ENCODE measurements around the gene CRLF1. TPM values are rescaled to one million over a fixed set of nuclear protein-coding genes. Genes with fewer than 3 reads are reported as not detected.

The CRLF1 gene
- total RNA-seq, 1 donor from 2014 or later = 0.26 TPM

DNA sequence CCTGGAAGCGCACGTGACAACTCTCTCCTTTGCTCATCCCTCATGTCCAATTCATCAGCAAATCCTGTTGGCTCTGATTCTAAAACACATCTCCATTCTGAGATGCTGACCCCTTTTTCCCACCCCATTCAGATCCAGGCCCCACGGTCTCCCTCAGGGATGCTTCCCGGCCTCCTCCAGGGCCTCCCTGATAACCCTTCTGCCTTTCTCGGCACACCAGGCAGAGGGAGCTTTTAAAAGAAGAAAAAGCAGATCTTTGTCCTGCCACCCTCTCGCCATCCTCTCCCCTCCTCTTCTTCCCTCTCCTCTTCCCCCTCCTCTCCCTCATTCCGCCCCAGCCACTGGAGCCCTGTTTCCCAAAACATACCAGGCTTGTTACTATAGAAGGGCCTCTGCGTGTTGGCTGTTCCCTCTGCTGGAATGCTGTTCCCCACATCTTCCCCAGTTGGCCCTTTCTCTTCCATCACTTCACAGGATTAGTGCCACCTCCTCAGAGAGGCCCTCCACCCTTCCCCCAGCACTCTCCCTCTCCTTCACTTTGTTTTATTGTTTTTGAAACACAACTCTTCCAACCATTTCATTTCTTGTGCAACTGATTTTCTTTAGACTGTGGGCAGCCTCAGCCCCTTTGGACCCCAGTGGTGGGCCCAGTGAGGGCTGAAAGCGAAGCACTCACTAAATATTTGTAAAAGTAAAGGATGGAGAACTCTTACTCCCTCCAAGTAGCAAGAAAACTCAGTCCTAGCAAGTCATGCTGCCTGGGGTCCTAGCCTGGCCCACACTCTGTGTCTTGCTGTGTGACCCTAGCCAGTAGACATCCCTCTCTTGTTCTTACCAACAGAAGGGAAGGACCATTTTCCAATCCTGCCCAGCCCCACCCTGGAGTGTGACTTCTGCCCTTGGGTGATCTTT lies 2.5 kb upstream of the CRLF1 start:
- TF ChIP-seq, protein P1, sequence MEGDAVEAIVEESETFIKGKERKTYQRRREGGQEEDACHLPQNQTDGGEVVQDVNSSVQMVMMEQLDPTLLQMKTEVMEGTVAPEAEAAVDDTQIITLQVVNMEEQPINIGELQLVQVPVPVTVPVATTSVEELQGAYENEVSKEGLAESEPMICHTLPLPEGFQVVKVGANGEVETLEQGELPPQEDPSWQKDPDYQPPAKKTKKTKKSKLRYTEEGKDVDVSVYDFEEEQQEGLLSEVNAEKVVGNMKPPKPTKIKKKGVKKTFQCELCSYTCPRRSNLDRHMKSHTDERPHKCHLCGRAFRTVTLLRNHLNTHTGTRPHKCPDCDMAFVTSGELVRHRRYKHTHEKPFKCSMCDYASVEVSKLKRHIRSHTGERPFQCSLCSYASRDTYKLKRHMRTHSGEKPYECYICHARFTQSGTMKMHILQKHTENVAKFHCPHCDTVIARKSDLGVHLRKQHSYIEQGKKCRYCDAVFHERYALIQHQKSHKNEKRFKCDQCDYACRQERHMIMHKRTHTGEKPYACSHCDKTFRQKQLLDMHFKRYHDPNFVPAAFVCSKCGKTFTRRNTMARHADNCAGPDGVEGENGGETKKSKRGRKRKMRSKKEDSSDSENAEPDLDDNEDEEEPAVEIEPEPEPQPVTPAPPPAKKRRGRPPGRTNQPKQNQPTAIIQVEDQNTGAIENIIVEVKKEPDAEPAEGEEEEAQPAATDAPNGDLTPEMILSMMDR (IDR thresholded peaks at IDR 0.05; ENCODE audit: insufficient read depth, low read length, severe bottlenecking) = no peak
- FAIRE-seq = no peak
- Histone ChIP-seq H3K36me3 (ENCODE audit: control insufficient read depth, insufficient read depth, low read length) (no peaks in the 10 kb centered on the region), H3K4me3 (ENCODE audit: low read depth, low read length) (no peak overlapping the region), H3K27me3 (ENCODE audit: control insufficient read depth, insufficient read depth, low read length) (peaks cover 45% of the 10 kb centered on the region)
- DNase-seq (ENCODE audit: low read depth) = no peak

DNA sequence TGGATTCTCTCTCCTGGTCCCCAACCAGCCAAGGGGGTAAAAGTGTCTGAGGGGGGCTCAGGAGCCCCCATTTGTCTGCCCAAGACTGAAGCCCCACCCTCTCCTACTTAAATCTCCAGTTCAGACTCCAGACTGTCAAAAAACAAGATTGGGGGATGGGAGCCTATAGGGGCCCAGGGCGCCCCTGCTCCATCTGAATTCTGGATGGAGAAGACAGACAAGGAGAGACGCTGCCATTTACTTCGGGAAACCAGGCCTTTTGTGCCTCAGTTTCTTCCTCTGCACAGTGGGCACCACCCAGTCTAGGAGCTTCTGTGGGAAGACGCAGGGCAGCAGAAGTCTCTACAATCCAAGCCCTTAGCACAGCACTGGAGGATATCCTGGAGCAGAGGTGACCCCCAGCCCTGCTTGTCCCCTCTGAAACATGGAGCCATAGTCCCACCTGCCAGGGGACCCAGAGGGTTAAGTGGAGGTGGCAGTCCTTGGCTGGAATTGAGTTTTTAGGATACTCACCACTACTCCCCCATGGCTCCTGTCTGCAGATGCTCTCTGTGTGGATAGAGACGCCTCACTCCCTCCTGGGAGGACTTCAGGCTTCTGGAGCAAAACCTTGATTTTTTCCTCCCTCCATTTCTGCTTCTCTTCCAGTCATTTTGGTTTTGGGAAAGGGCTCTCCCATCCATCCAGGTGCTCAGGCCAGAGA lies 1.7 kb upstream of the CRLF1 start:
- Histone ChIP-seq H3K4me3 (ENCODE audit: low read depth, low read length) (no peak overlapping the region), H3K27me3 (ENCODE audit: control insufficient read depth, insufficient read depth, low read length) (peaks cover 42% of the 10 kb centered on the region), H3K36me3 (ENCODE audit: control insufficient read depth, insufficient read depth, low read length) (no peaks in the 10 kb centered on the region)
- TF ChIP-seq, protein P1 (IDR thresholded peaks at IDR 0.05; ENCODE audit: insufficient read depth, low read length, severe bottlenecking) = no peak
- no peak for DNase-seq (ENCODE audit: low read depth)
- FAIRE-seq = no peak

DNA sequence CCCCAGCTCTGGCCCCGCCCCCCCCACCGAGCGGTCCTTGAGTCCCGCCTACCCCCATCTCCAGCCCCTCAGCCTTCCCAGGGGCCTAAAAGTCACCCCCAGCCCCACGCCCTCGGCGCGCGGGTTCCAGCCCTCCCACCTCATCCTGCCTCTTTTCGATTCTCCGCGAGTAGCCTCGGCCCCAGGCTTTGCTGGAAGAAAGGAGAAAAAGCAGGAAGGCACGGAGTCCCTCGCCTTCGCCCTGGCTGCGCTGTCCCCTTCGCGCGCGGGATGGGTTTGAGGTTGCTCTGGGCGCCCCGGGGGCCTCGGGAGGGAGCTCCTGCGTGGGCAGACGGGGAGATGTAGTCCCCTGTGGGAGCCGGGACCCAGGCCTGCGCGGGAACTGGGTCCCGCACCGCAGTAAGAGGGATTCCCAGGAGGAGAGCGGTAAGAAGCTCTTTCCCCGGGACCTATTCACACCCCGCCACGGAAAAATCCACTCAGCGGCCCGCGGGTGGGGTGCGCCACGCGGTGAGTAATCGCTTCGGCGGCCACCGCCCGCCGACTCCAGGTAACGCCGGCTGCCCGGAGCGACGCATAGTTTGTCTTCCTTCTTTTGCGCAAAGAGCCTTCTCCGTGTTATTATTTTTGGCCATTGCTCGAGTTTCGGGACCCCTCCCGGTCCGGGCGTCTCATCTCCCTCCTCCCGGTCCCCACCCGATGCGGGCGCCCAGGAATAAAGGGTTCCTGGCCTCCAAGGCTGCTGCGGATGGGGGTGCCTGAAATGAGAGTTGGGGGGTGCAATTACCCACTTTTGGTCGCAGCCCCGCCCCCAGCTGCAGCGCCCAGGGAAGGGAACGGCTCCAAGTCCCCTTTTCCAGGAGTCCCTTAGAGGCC lies 865 bp upstream of the CRLF1 start:
- DNase-seq (ENCODE audit: low read depth) (no peak), FAIRE-seq (no peak)
- Histone ChIP-seq H3K4me3 (ENCODE audit: low read depth, low read length) (peak overlapping the region; percentile 4), H3K27me3 (ENCODE audit: control insufficient read depth, insufficient read depth, low read length) (peaks cover 40% of the 10 kb centered on the region), H3K36me3 (ENCODE audit: control insufficient read depth, insufficient read depth, low read length) (no peaks in the 10 kb centered on the region)
- TF ChIP-seq, protein P1 (IDR thresholded peaks at IDR 0.05; ENCODE audit: insufficient read depth, low read length, severe bottlenecking) = no peak

DNA sequence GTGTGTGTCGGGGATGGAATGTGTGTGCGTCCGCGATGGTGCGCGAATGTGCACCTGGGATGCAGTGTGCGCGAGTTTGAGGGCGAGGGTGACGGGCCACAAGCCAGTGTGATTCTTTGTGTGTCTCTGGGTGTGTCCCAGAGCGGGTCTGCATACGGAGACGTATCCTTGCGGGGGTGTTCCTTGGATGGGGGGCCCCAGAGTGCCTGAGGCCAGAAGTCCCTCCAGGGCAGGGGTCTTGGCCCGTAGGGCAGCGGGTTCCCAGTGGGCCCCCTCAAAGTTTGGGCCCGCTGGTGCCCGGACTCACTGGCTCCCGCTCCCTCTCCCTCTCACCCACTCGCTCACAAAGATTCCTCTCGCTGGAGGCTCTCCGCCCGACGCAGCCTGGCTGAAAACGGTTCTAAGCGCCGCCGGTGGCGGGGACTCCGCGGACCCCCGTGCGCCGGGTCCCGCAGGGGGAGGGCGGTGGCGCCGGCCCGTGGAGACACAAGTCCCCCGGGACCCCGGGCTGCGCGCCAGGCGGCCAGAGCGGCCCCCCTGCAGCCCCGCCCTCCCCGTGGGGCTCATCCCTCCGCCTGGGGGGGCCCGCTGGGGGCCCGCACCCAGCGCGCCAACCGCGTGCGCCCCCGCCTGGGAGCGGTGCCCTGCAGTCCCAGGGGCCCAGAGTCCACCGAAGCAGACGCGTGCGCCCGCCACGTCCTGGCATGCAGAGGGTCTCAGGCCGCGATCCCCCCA lies 886 bp downstream of the CRLF1 start:
- Histone ChIP-seq H3K36me3 (ENCODE audit: control insufficient read depth, insufficient read depth, low read length) (no peaks in the 10 kb centered on the region), H3K27me3 (ENCODE audit: control insufficient read depth, insufficient read depth, low read length) (peaks cover 26% of the 10 kb centered on the region), H3K4me3 (ENCODE audit: low read depth, low read length) (no peak overlapping the region)
- DNase-seq (ENCODE audit: low read depth) = no peak
- no peak for FAIRE-seq
- TF ChIP-seq, protein P1 (IDR thresholded peaks at IDR 0.05; ENCODE audit: insufficient read depth, low read length, severe bottlenecking) = no peak

DNA sequence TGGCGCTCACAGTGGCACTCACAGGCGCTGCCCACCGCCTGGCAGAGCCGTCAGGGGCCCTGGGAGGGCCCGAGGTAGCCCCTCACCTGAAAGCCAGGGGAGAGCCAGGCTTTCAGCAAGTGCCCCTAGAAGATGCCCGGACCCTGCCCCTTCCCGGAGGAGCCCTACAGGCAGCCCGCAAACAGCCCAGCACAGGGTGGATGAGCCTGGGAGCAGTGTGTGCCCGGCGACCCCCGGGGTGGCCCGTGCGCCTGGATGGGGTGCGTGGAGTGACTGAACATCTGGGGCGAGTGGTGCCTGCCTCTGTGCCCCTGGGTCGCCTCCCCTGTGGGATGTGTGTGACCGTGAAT lies 1.4 kb downstream of the CRLF1 start:
- no peak for FAIRE-seq
- Histone ChIP-seq H3K27me3 (ENCODE audit: control insufficient read depth, insufficient read depth, low read length) (peaks cover 22% of the 10 kb centered on the region), H3K4me3 (ENCODE audit: low read depth, low read length) (no peak overlapping the region), H3K36me3 (ENCODE audit: control insufficient read depth, insufficient read depth, low read length) (no peaks in the 10 kb centered on the region)
- TF ChIP-seq, protein P1 (IDR thresholded peaks at IDR 0.05; ENCODE audit: insufficient read depth, low read length, severe bottlenecking) = no peak
- no peak for DNase-seq (ENCODE audit: low read depth)

Measured in bronchial epithelial cell (primary cell).